Hepatic stellate cell (primary cell): ENCODE results near the gene RNF130.
A peak's percentile ranks its signal among the peaks of the same experiment; 100 is the strongest.

Experiments used
- DNase-seq: peaks from one replicate; pipeline ENCODE4 v3.0.0; 2011; ENCODE audit warnings: low spot score

RNF130 gene

DNA sequence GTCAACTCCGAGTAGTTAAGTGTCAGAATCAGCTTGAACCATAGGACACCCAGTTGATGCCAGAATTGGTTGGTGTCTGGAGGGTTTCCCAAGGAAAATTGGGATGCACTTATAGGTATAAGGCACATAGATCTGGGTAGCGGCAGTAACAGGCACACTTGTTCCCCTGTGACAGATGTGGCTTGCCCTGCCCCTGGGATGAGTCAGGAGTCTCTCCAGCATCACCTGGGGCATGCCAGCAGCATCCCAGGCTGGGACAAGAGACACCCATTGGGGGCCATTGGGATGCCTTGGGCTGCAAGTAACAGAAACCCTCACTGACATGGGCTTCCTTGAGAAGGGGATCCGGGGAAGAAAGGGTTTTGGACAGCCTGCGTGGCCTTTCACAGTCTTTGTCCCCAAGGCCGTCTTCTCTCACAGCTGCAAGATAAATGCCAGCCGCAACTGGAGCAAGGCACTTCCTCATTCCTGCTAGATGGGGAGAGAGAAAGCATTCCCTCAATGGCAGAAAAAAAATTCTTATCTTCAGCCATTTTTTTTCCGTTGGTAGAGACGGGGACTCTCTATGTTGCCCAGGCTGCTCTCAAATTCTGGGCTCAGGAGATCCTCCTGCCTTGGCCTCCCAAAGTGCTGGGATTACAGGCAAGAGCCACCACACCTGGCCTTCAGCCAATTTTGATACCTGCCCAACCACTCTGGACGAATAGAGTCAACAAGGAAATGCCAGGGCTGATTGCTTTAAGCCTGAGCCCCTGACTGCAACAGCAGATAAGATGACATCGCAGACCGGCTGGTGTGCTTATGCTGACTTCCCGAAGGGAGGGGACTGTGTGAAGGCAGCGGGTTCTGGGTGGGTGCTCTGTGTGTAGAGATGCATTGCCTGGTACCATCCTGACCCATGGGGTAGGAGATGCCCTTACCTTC, 13.3 kb upstream of the RNF130 start:
- DNase-seq, result no peak

DNA sequence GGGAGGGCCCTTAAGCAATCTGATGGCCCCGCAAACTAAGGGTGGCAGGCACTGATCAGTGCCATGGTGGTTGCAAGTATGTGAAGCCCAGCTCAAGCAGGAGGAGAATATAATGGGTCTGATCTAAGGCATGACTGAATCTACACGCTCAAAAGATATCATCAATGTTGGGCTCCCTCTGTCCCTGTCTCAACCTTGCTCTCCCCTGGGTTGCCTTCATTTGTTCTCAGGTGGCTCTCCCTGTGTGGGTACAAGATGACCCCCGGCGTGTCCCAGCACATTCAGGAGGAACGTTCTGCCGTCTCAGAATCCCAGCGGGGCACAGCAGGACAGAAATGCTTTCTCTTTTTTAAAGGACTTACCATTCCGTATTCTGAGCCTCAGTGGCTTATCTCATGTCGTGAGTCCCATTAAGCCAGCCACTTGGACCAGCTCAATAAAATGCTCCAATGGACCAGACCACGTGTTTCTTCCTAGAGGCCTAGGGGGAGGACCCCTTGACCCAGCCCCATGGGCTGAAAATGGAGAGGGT, 12.0 kb upstream of the RNF130 start:
- no peak for DNase-seq

DNA sequence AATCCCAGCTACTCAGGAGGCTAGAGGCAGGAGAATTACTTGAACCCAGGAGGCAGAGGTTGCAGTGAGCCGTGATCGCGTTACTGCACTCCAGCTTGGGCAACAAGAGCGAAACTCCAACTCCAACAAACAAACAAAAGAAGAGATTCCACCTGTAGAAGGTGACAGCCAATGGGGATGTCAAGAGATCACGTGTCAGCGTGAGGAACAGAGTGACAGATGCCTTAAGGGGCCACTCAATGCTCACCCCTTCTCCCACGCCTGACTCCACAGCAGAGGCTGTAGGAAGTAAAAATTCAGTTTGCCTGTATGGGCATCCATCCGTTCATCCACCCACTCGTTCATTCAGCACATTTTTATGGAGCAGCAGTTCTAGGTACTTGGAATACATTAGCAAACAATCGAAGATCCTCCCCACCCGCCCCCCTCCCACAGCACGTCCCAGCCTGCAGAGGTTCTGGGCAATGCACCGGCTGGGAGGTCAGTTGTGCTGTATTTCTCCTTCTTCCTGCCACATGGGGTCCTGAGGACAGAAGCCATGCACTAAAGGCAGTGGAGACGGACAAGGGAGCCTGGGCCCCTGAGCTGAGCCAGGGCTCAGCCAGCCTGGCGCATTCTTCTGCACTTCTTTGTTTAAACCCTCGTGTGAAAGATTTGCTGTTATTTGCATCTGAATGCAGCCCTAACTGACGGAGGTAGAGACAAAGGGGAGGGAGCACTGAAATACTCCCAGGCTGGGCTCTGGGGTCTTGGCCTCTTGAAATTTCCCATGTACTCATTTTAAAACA, 11.3 kb upstream of the RNF130 start:
- DNase-seq, result no peak

DNA sequence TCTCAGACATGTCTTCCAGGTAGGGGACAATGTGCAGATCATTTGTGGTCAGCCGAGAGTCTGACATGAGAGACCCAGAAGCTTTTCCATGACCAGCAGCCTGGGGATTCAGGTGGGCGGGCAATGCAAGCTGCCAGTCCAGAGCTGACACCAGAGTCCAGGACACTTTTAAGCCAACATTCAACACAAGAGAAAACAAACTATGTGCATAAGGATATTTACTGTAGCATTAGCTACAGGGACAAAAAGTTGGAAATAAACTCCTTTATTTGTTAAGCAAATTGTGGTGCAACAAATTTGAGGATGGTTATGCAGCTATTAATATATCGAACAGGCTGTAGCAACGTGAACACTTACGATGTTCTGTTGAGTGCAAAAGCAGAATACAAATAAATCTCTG, 9.9 kb upstream of the RNF130 start:
- DNase-seq, result no peak

DNA sequence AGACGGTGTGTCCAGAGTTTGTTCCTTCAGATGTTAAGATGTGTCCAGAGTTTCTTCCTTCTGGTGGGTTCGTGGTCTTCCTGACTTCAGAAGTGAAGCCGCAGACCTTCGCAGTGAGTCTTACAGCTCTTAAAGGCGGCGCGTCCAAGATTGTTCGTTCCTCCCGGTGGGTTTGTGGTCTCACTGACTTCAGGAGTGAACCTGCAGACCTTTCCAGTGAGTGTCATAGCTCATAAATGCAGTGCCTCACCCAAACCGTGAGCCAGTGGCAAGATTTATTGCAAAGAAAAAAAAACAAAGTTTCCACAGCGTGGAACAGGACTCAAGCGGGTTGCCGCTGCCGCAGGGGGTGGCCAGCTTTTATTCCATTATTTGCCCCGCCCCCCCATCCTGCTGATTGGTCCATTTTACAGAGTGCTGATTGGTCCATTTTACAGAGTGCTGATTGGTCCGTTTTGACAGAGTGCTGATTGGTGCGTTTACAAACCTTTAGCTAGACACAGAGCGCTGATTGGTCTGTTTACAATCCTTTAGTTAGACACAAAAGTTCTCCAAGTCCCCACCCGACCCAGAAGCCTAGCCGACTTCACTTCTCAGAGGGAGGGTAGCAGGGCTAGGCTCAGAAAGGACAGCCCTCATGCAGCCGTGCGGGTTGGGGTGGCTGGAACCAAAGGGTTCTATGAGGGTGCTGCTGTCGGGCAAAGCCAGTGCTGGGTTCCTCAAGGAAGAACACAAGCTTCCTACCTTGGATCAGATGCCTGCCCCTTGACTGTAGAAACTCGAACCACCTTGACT, 9.1 kb upstream of the RNF130 start:
- DNase-seq, result no peak

DNA sequence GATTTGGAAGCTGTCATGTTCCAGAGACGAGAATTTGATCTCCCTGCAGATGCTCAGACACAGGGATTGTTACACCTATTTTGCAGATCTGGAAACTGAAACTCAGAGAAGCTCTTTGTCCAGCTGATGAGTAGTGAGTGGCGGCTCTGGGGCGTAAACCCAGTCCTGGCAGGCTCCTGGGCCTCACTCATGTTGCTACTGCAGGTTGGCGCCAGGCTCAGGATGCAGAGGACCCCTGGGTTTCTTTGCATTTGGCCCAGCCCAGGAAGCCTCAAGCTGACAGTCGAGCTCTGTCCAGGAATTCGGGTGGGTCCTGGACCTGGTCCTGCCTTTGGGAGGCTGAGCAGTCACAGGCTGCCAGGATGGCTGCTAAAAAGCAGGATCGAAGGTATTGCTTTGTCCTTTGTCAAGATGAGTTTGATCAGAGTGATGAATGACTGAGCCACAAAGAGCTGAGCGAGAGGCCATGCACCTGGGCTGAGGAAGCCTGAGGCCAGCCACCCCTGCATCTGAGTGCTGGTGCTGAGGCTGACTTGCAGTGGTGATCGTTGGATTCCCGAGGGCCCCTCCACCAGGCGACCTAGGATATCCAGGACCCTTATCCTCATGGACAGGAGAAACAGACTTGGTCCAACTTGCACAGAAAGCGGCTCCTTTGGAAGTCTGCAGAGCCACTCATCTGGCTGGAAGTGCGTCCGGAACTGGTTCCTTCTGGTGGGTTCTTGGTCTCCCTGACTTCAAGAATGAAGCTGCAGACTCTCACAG, 8.3 kb upstream of the RNF130 start:
- DNase-seq, result no peak

DNA sequence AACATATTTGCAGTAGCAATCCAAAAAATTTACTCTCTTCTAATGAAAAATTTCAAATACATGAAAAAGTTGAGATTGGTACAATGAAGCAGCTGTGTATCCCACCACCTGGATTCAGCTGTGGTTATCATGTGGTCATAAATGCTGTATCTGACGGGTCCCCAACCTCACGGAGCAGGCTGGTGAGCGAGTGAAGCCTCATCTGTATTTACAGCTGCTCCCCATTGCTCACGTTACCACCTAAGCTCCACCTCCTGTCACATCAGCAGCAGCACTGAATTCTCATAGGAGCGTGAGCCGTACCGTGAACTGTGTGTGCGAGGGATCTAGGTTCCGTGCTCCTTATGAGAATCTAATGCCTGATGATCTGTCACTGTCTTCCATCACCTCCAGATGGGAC, 6.8 kb upstream of the RNF130 start:
- no peak for DNase-seq

DNA sequence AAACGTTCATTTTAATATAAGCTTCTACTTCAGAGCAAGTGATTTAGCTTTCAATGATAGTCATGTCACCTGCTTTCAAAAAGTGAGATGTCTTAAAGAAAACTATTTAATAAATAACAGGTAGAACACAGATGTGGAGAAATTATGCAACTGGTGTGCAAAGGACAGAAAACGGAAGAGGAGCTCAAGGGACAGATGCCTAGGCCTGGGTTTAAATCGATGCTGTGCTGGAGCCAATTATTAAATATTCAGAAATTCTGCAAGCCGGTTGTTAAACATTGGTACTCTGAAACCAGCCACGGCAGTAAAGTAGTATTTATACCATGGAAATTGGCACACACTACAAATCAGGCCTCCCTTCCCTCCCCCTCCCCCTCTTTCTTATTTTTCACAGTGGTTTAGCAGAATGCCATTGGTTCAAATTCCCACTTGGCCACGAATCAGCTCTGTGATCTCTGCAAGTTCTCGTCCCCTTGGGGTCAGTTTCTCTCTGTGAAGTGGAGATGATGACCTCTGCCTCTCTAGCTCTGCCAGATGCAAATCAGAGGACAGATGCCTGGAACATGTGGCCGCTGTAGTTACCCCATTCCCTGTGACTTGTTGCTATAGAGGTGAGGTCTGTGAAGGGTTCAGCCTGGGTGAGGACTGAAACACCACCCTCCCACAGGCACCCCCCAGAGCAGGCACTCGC, 6.2 kb upstream of the RNF130 start:
- no peak for DNase-seq

DNA sequence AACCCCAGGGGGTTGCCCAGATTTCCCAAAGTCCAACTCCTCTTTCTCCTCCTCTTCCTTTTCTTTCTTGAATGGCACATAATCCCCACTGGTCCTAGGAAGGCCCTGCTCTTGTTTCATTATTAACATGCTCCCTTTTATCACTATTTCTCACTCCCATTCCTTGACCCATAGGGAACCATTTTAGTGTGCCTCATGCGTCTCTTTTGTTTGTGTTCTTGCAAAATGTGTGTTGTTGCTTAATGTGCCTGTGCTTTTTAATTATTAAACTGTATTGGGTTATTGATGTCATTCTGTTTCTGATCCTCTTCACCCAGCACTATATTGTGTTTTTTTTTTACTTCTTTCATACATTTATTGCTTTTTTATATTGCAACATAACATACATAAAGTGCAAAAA, 4.1 kb upstream of the RNF130 start:
- DNase-seq, result no peak

DNA sequence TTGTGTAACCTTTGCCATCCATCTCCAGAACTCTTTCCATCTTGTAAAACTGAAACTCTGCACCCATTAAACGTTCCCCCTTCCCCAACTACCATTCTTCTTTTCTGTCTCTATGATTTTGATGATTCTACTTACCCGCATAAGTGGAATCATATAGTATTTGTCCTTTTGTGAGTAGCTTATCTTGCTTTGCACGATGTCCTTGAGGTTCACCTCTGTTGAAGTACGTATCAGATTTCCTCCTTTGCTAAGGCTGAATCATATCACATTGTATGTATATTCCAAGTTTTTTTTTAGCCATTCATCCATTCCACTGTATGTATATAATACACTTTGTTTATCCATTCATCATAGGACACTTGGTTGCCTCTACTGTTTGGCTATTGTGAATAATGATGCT, 2.9 kb upstream of the RNF130 start:
- DNase-seq, result no peak

DNA sequence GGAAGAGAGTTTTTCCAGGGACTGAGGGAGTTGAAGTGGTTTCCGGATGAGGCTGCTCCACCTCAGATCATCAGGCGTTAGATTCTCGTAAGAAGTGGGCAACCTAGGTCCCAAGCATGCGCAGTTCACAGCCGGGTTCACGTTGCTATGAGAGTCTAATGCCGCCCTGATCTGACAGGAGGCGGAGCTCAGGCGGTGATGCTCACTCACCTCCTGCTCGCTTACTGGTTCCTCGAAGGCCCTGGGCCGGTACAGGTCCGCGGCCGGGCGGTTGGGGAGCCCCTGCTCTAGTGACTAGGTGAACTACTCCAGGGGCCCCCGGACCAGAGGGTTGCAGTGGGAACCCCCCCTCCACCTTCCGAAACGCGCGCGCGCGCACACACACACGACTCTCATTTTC, 997 bp upstream of the RNF130 start:
- no peak for DNase-seq

DNA sequence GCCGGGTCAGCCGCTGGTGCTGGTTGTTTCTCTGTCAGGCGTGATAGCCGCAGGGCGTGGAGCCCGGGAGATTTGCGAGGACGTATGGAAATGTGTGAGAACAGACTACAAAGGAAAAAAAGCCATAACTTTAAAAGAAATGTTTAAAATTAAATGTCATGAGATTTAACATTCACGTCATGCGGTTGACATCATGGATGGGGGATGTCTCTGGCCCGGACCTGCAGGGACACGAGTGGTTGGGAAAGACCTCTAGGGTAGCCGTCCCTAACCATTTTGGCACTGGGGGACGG, 643 bp upstream of the RNF130 start:
- DNase-seq, result no peak

DNA sequence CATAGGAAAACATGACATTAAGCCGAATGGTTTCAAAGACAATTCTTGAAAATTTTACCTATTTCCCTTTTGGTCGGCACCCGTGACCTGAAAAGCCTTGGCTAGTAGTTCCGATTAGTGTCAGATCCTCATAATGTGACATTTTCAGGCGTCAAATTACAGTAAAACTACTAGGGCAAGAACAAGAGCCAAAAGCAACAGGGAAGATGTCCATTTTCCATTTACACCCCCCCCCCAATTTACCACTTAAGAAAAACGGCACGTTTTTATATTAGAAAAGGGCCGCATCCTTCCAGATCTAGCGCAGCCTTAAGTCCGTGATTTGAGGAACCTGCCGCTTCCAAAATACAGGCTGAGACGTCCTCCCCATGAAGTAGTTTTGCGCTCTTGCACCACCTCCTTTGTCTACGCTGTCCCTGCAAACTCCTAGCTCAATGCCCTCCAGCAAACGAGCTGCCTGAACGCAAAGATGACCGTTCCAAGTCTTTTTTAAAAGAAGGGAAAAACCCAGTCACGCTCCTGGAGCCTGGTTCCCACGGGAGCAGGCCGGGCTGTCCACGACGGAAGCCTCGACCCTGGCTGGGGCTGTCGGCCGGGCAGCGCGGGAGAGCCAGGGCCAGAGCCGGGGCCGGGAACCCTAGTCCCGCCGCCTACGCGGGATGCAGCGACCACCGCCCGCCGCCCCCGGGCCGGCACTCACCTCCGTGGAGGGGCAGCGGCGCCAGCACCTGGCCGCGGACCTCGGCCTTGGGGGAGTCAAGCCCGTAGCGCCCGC, 616 bp downstream of the RNF130 start:
- peak; percentile 44 for DNase-seq

DNA sequence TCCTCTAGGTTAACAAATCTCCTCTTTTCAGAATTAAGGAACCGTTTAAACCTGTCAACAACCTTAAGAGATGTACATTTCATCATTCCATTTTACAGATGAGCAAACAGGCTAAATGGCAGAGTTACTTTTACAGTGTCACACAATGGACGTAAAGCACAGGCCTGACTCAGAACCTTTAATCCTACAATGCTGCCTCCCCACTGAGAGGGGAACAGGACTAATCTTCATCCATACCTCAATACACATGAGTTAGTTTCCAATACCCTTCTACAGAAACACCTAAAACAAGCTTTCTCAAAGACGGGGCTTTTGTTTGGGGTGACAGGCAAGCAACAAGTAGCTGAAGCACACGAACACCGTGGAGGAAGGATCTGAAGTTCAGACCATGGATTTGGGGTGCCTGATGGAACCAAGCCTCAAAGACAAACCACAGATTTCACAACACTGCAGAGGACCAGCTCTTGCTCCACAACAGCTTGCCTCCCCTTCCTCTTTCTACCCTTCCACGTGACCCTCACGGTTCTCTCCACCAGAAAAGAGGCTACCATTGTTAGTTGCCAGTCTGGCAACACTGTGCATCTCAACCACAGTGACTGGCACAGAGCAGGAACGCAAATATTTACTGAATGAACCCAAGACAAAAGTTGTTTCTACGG, 1.8 kb downstream of the RNF130 start:
- DNase-seq, result no peak

DNA sequence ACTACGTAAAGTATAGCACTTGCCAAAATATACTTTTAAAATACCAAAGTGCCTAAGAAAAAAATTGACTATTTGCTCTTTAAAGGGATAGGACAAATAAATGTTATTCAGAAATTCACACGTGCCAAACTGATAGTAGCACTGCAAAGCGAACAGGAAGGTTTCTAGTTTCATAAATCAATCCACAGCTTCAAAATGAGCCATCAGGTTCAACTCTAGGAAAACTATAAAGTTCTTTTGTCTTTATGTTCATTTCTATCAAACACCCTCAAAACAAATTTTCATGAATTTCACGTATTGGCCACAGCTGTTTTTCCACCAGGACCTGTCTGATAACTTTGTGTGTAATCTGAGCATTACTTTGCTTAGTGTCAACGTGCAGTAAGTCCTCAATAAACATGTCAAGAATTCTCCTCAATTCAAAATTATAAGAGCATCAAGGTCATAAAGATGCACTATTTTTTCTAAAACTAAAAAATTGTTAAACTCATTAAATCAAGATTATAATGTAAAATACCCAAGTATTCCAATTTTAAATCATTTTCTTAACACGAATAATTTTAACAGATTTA, 3.0 kb downstream of the RNF130 start:
- no peak for DNase-seq

DNA sequence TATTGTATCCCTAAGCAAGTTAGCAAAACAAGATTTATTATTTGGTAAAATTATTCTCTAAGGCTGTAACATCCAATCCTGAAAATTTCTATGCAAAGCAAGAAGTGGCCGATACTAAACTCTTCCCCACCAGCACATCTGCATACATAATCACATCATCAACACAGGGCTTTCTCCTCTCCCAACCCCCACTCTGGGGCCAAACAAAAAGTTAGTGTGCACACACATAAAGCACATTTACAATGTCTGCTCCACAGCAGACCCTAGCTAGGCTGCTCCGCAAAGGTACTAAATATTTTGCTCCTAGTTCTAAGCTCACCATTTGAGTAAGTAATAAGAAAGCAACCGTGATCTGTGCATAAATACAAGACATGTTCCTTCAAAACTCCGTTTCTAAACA, 3.6 kb downstream of the RNF130 start:
- DNase-seq, result no peak

DNA sequence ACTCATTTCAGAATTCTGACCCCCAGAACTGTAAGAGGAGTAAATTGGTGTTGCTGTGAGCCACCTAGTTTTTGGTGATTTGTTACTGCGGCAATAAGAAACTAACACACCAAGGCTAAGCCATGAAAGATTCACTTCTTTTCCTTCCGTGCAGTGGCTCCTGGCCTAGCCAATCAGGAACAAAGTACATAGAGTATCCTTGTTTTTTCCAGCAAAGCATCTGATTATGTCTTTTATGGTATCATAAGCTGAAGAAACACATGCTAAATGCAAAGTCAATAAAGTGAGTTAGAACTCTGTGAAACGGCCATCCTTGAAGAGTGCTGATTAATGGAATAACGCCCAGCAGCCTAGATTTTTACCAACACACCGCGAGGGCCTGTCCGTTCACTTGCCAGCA, 11.4 kb downstream of the RNF130 start:
- DNase-seq, result no peak

DNA sequence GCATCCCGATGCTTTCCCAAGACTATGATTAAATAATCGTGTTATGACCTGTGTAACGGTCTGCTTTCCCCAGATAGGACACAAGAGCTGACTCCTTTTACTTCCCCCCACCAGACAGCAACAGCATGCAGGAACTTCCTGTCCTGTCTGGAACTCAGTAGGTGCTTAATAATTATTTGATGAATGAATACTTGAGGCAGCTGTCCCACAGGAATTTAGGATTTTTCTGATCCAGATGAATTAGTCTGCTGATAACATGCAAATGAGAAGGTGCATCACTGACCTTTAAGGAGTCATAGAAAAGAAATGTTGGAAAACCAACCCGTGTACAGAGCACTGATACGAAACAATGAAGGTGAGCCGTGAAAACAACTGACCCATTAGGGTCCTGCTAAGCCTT, 12.2 kb downstream of the RNF130 start:
- DNase-seq, result no peak

DNA sequence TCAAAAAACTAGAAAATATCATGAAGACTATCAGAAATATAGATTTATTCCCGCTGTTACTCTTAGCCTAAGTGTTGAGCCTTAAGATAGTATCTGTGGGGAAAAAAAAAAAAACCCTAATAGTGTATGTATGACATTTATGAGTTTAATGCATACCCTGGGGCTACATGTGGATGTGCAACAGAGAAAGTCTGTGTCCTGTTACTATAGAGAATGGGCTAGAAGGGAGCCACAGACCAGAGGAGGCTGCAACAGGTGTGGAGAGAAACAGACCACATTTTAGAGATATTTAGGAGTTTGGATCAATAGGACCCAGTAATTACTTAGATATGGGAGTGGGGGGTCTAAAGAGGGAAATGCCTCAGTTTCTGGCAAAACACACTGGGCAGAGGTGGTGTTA, 15.4 kb downstream of the RNF130 start:
- DNase-seq, result no peak

DNA sequence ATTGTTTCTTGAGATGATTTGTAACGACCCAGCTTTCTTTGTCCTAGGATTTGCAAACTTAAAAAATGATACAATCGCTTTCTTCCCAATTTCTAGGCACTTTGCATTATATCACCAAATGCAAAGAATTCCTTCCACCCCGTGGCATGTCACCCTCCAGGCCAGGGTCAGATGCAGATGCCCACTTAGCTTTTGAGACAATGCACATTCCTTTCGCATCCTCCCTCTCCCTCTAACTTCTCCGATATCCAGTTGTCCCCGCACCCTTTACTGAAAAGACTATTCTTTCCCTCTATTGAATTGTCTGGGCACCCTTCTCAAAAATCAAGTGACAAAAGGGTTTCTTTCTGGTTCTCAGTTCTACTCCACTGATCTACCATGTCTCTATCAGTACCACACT, 17.3 kb downstream of the RNF130 start:
- DNase-seq, result no peak
